ENCODE measurements around the gene NRGN.

Gene NRGN

DNA sequence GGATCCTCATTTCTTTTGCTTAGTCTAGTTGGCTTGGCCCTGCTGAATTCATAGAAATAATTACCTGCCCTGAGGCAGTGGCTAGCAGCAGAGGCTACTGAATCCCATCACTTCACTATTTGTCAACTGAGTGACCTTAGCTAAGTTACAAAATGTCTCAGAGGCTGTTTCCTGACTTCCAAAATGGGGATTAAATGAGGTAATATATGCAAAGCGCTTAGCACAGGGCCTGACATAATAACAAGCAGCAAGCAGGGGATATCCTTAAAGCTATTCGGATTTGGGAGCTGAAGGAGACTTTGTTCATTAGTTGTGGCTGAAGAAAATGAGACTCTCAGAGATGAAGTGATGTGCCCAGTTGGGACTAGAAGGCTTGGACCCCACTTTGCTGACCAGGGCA lies 2.8 kb downstream of the NRGN start:
- no peak for DNase-seq

DNA sequence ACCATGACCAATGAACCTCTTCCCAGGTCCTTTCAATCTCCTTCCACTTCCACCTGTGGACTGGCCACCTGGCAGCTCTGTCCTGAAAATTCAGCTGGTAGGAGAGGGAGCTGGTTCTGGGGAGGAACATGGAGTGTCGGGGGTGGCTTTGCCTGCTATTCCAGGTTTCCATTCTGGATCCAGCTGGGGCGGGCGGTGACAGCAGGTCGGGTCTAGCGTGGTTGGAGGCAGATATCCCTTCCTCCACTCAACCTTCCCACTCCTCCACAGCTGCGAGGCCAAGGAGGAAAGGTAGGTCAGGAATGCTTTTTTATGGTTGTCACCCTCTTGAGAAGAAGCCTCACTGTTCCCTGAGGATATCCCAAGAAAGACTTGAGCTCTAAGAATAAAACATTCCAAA lies 3.3 kb downstream of the NRGN start:
- no peak for DNase-seq

- DNase-seq: no peak
Observed at GRCh38 chr11:124745270-124745834, 5.6 kb downstream of the NRGN start.

DNA sequence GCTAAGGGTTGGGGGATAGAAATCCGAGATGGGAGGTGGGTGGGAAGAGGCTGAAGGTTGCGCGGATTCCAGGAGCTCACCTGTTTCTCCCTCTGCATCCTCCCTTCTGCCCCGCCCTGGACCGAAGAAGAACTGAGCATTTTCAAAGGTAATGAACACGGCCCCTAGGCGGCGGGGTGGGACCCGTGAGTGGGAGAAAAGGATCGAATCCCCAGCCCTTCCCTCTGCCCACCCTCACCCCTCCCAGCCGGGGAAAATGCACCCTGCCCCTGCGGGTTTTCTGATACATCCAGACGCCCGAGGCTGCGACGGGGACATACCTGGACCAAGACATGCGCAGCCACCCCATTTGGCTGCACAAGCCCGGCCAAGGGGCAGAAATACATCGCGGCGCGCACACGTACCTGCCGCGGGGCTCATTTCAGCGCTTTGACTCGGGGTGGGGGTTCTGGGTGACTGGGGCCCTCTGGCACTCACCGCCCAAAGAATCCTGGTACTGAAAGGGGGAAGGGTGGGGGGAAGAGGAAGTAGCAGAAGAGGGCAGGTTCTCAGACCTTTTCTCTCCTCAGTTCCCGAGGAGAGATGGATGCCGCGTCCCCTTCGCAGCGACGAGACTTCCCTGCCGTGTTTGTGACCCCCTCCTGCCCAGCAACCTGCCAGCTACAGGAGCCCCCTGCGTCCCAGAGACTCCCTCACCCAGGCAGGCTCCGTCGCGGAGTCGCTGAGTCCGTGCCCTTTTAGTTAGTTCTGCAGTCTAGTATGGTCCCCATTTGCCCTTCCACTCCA lies 6.3 kb downstream of the NRGN start:
- DNase-seq: peak; percentile 34

- DNase-seq: peak; percentile 86
Observed at GRCh38 chr11:124746621-124747243, 7.0 kb downstream of the NRGN start.

GRCh38 chr11:124747406-124748099 lies 7.8 kb downstream of the NRGN start:
- DNase-seq: no peak

GRCh38 chr11:124748100-124748418 lies 8.3 kb downstream of the NRGN start:
- no peak for DNase-seq

DNA sequence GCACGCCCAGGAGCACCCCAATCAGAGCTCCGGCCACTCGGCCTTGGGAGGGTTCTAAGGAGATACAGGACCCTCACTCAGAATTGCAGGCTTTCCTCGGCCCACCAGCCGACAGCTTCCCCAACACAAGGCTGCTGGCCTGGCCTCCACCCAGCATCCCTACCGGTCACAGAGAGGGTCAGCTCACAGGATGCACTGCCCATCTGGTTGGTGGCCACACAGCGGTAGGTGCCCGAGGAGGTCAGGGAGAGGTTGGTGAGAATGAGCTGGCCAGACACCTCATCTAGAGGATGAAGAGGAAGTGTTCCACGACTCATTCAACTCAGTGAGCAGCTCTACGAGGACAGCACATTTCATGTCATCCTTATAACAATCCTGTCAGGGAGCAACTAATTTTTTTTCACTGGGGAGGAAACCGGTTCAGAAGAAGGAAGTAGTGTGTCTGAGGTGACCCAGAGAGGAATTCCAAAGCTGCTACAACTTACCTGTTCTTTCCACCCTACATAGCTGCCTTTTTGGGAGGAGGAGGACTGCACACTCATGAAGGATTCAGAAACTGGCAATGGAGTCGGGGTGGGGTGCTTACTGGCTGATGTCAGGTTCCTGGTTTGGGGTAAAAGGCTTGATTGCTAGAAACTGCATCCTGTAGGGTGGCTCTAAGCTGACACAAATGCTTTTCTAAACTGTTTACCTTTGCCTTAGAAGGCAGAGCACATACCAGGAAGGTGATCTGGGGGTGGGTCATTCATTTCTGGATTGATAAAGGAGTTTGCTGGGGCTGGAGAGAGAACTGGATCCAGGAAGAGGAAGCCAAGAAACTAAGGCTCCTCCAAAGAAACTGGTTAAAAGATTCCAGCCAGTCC lies 9.0 kb downstream of the NRGN start:
- DNase-seq: no peak

- DNase-seq: no peak
Observed at GRCh38 chr11:124749912-124750311, 10.2 kb downstream of the NRGN start.

GRCh38 chr11:124751391-124751740 lies 11.6 kb downstream of the NRGN start:
- DNase-seq: no peak

GRCh38 chr11:124751741-124752470 lies 12.2 kb downstream of the NRGN start, which contains the start of gene VSIG2:
Gene VSIG2, minus strand, starts transcription at chr11:124752255. Its CDS starts 118 bp downstream, at chr11:124752137.
- no peak for DNase-seq

GRCh38 chr11:124752471-124753102 lies 12.8 kb downstream of the NRGN start:
- DNase-seq: no peak

GRCh38 chr11:124753205-124753604 lies 13.5 kb downstream of the NRGN start:
- no peak for DNase-seq

DNA sequence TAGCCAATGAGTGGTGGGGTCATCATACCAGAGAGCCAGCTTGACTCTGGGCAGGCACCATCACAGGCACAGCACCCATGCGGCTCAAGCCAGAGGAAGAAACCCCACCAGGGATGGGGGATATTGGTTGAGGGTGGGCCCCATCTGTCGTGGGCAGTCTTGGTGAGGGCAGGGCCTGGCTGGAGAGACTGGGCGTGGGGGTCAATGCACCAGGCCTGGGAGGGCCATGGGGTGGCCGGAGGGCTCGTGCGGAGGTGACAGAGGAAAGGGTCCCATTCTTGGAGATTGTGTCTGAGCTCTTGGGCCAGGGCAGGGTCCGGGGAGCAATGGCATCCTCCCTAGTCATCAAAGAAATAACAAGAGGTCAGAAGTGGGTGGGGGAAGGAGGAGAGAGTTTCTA lies 13.9 kb downstream of the NRGN start:
- no peak for DNase-seq

DNA sequence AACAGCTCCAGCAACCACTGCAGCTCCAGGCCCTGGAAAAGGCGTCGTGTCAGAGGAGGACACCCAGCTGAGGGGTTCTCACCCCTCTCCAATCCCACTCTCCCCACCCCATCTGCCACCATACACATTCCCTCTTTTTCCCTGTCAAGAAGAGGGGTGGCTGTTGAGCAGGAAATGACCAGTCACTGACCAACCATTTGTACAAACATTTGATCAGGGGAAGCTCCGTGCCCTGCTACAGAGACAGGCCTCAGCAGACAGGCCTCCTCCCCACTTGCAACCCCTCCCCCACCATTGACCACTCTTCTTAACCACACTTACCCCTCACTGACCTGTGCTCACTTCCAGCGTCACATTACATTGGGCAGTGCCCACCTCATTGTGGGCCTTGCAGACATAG lies 14.6 kb downstream of the NRGN start:
- DNase-seq: no peak

- no peak for DNase-seq
Observed at GRCh38 chr11:124754710-124755109, 15.0 kb downstream of the NRGN start.

- DNase-seq: no peak
Observed at GRCh38 chr11:124756033-124756752, 16.5 kb downstream of the NRGN start.

GRCh38 chr11:124756753-124757227 lies 17.0 kb downstream of the NRGN start:
- no peak for DNase-seq

- DNase-seq: no peak
Observed at GRCh38 chr11:124757320-124757719, 17.6 kb downstream of the NRGN start.

DNA sequence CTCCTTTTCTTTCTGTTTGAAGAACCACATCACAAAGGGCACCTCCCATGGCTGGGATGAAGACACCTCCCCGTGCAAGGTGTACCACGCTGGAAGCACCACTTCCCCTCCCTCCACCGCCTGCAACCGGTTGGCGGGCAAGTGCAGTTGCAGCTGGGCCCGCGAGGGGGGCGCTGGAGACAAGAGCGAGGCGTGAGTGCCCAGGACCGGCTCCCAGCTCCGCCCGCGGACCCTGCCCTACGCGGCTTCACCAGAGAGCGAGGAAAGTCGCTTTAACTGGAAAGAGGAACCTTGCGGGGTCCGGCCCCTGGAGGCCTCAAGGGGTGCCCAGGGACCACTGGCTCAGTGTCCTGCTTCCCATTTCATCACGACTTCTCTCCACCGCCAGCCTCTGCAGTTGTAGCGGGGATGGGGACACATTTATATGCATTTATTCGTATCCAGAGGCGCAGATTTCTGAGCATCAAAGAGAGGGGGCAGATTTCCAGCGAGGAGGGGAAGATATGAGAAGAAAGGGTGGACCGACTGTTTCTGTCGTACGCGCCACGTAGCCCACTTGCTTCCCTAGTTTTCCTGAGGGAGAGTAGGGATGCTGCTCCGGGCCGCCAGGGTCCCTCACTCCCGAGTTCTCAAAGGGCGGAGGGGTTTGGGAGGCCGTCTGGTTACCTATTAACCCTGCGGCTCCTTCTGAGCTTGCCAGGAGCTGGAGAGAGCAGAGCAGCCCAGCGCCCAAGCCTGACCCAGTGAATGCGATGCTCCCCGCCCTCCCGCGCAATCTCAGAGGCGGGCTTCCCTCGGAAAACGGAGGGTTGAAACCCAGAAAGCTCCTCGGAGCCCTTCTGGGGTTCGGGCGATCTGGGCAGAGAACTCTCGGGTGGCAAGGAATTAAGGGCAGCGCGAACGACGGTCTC lies 18.9 kb downstream of the NRGN start:
- peak; percentile 65 for DNase-seq

All from CD4-positive, alpha-beta T cell treated with Interleukin-17A for 1 hour (primary cell).